ENCODE data around the gene CD164.
"Not testable (repeated sequence)": the region's sequence is repeated elsewhere in the genome, so short reads cannot be mapped to it uniquely, and the experiment has no call there.

Gene CD164

GRCh38 chr6:109347779-109348178, 34.5 kb downstream of the CD164 start:
- DNase-seq (ENCODE audit: extremely low spot score, insufficient read length, low read depth) (no peak), FAIRE-seq (no peak)

DNA sequence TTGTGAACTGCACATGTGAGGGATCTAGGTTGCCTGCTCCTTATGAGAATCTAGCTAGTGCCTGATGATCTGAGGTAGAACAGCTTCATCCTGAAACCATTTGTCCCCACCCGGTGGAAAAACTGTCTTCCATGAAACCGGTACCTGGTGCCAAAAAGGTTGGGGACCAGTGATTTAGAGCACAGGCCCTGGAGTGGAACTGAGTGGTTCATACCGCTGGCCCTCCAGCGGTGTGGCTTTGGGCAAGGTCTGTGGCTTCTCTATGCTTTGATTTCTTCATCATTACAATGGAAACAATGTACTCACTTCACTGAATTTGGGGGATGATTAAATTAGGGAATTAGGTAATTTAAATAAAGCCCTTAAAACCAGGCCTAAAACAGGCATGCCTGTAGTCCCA, 36.3 kb downstream of the CD164 start:
- DNase-seq (ENCODE audit: extremely low spot score, insufficient read length, low read depth) (no peak), FAIRE-seq (no peak)

GRCh38 chr6:109344226-109344625, 38.0 kb downstream of the CD164 start:
- DNase-seq (ENCODE audit: extremely low spot score, insufficient read length, low read depth) (no peak), FAIRE-seq (no peak)

GRCh38 chr6:109343518-109343917, 38.7 kb downstream of the CD164 start:
- DNase-seq (ENCODE audit: extremely low spot score, insufficient read length, low read depth) (no peak), FAIRE-seq (no peak)

DNA sequence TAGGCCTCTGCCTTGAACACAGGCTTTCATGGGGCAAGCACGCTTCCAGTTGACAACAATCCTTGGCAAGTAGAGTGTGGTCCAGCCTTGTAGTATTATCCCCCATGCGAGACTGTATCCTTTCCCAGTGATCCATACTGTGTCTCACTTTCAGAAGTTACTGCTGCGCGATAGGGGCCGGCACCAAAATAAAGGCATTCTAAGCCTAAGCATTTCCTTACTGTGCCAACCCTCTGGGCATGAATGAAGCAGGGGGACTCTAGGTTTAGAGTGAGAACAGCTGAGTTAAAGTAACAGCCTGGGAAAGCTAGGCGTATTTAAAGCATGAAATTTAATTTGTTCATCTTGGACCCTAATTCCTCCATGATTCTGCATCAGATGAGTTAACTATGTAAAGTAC, 39.4 kb downstream of the CD164 start:
- DNase-seq (ENCODE audit: extremely low spot score, insufficient read length, low read depth): no peak

GRCh38 chr6:109342506-109342905, 39.8 kb downstream of the CD164 start:
- FAIRE-seq (no peak), DNase-seq (ENCODE audit: extremely low spot score, insufficient read length, low read depth) (no peak)

More for the DNA sequence above, 39.4 kb downstream of the CD164 start:
- no peak for FAIRE-seq

DNA sequence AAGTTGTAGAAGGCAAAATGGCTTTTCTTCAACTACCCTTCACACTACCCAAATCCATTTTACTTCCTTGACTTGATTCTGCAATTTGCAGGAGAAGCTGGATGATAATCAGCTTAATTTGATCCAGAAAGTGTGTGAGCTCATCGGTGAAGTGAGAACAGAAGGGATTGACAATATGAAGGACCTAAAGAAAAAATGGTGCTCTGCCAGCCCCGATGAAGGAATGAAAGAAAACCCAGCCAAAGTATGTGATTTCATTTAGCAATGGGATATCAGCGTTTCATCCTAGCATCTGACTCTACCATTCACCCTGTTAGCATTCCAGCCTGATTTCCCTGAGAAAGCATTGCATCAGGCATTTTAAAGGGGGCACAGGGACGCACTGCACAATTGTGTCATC, 41.5 kb downstream of the CD164 start:
- DNase-seq (ENCODE audit: extremely low spot score, insufficient read length, low read depth): no peak
- FAIRE-seq: no peak

DNA sequence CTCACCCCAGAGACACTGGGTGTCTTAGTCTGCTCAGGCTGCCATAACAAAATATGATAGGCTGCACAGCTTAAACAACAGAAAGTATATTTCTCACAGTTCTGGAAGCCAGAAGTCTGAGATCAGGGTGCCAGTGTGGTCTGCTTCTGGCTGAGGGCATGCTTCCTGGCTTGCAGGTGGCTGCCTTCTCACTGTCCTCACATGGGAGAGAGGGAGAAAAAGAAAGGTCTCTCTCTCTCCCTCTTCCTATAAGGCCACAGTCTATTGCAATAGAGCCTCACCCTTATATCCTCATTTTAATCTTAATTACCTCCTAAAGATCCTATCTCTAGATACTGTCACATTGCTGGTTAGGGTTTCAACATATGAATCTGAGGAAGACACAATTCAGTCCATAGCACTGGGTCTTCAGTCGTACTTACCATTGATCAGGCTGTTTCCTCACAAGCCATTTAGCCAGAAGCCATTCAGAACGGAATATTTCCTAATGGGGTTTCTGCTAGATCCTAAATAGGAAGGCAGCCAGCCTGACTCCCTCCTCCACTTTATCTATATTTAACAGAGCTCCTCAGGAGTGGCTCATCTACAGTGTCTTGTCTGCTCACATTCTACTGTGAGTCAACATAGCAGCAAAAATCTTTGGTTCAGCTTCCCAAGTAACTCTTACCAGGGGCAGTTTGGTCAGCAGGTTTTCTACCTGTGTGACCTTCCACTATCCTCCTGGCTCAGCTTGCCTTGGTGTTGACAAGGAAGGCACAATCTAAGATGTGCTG, 42.2 kb downstream of the CD164 start:
- FAIRE-seq: no peak
- DNase-seq (ENCODE audit: extremely low spot score, insufficient read length, low read depth): no peak

- DNase-seq (ENCODE audit: extremely low spot score, insufficient read length, low read depth) (no peak), FAIRE-seq (no peak)
Observed at GRCh38 chr6:109336221-109336961, 45.9 kb downstream of the CD164 start.

- FAIRE-seq; DNase-seq (ENCODE audit: extremely low spot score, insufficient read length, low read depth): not testable (repeated sequence)
Observed at GRCh38 chr6:109333870-109334269, 48.4 kb downstream of the CD164 start.

GRCh38 chr6:109332748-109333147, 49.5 kb downstream of the CD164 start:
- FAIRE-seq (peak; percentile 18), DNase-seq (ENCODE audit: extremely low spot score, insufficient read length, low read depth) (peak; percentile 17)

- FAIRE-seq (no peak), DNase-seq (ENCODE audit: extremely low spot score, insufficient read length, low read depth) (no peak)
Observed at GRCh38 chr6:109331081-109331480, 51.2 kb downstream of the CD164 start.

DNA sequence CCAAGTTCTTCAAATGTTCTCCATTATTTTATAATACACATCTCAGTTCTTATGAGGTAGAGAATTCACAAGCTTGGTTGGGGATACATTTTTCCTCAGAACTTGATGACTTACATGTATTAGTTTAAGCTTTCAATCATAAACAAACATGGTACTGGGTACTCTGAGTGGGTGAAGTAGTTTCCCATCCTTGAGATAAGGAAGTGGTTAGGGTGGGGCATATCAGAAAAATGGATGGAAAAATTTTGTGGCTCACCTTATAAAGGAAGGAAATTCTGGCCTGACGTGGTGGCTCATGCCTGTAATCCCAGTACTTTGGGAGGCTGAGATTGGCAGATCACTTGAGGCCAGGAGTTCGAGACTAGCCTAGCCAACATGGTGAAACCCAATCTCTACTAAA, 52.0 kb downstream of the CD164 start:
- FAIRE-seq: no peak
- DNase-seq (ENCODE audit: extremely low spot score, insufficient read length, low read depth): no peak

DNA sequence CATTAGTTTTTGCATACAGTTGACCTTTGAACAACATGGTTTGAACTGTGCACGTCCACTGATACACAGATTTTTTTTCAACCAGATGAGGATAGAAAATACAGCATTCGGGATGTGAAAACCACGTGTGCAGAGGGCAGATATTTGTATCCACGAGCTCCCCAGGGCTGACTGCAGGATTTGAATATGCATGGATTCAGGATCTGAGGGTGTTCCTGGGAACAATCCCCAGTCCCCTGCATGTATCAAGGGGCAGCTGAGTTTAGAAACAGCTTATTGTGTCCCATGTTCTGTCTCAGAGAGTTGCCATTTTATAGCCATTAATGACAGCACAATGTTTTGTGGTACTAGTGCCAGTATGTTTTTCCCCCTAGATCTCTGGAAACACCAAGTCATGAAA, 53.6 kb downstream of the CD164 start:
- FAIRE-seq (no peak), DNase-seq (ENCODE audit: extremely low spot score, insufficient read length, low read depth) (no peak)

DNA sequence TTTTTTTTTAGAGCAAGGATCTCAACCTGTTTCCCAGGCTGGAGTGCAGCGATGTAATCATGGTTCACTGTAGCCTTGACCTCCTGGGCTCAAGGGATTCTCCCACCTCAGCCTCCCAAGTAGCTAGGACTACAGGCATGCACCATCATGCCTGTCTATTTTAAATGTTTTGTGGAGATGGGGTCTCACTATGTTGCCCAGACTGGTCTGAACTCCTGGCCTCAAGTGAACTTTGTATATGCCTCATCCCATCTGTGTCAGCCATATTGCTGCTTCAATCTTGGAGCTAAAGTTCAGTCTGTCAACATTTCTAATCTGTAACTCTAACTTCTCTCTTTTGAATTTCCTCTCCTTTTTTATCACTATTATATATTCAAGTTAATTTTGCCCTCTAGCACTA, 54.3 kb downstream of the CD164 start:
- FAIRE-seq: no peak
- DNase-seq (ENCODE audit: extremely low spot score, insufficient read length, low read depth): no peak

DNA sequence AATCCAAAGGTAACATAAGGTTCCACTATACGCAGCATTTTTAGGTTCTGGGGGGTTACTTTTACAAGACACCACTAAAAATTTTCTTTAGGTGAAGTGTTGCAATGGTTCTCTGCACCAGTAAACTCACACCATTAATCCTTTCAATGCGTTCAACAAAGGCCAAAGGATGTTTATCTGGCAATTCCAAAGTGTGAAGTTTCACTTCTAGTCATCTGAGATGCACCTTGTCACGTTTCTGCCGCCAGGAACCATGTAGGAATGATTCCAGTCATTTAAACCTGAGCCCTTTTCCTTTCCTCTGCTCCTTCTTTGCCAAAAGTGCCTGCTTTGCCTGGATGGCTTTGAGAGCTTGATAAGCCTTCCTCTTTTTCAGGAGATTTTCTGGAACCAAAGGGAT, 54.8 kb downstream of the CD164 start:
- no peak for DNase-seq (ENCODE audit: extremely low spot score, insufficient read length, low read depth)
- no peak for FAIRE-seq

- FAIRE-seq (no peak), DNase-seq (ENCODE audit: extremely low spot score, insufficient read length, low read depth) (no peak)
Observed at GRCh38 chr6:109326351-109326750, 55.9 kb downstream of the CD164 start.

GRCh38 chr6:109325400-109325801, 56.9 kb downstream of the CD164 start:
- DNase-seq (ENCODE audit: extremely low spot score, insufficient read length, low read depth) (no peak), FAIRE-seq (no peak)

DNA sequence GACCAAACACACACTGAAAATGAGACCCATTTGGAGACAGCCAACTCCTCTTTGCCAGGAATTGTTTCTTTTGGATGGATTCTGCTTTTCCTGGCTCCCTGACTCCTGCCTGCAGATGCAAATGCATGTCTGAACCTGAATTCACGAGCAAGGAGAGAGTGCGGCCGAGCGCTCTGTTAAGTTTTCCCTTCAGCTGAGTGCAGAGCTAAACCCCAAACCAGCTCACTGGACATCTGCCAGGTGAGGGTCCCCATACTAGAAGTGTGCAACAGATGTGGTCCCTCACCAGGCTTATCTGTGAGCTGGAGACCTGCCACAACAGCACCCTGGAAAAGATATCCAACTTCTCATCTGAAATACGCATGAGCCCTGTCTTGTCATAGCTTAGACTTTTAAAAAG, 59.0 kb downstream of the CD164 start:
- DNase-seq (ENCODE audit: extremely low spot score, insufficient read length, low read depth) (no peak), FAIRE-seq (no peak)

- DNase-seq (ENCODE audit: extremely low spot score, insufficient read length, low read depth) (no peak), FAIRE-seq (peak; percentile 73)
Observed at GRCh38 chr6:109322825-109323224, 59.4 kb downstream of the CD164 start.

GRCh38 chr6:109321752-109322151, 60.5 kb downstream of the CD164 start:
- DNase-seq (ENCODE audit: extremely low spot score, insufficient read length, low read depth): no peak
- FAIRE-seq: no peak

- no peak for FAIRE-seq
- no peak for DNase-seq (ENCODE audit: extremely low spot score, insufficient read length, low read depth)
Observed at GRCh38 chr6:109320072-109320471, 62.2 kb downstream of the CD164 start.

All from GM18507 (cell line).